Cortex of kidney (tissue), 1 donor: ENCODE results near the gene FARS2.

Experiments
- DNase-seq: peaks from one replicate; lab custom pipeline; 2025; lab: John Stamatoyannopoulos, UW

FARS2 gene

GRCh38 chr6:5287205-5287965 is 26.1 kb downstream of the FARS2 start:
- no peak for DNase-seq

- DNase-seq, result no peak
These were observed 26.6 kb downstream of the FARS2 start for GRCh38 chr6:5287966-5288297.

GRCh38 chr6:5290097-5290496 is 28.8 kb downstream of the FARS2 start:
- DNase-seq, result no peak

GRCh38 chr6:5290500-5290899 is 29.2 kb downstream of the FARS2 start:
- DNase-seq, result no peak

- no peak for DNase-seq
These were observed 30.8 kb downstream of the FARS2 start for GRCh38 chr6:5292154-5292553.

GRCh38 chr6:5293692-5294091 is 32.4 kb downstream of the FARS2 start:
- no peak for DNase-seq

- no peak for DNase-seq
These were observed 33.3 kb downstream of the FARS2 start for GRCh38 chr6:5294392-5295211.

GRCh38 chr6:5295623-5296022 is 34.3 kb downstream of the FARS2 start:
- no peak for DNase-seq

GRCh38 chr6:5300206-5300764 is 39.0 kb downstream of the FARS2 start:
- no peak for DNase-seq

GRCh38 chr6:5302220-5302946 is 41.1 kb downstream of the FARS2 start:
- no peak for DNase-seq

- no peak for DNase-seq
These were observed 41.8 kb downstream of the FARS2 start for GRCh38 chr6:5302995-5303622.

GRCh38 chr6:5303682-5304081 is 42.4 kb downstream of the FARS2 start:
- no peak for DNase-seq

- no peak for DNase-seq
These were observed 44.8 kb downstream of the FARS2 start for GRCh38 chr6:5305968-5306626.

- DNase-seq, result no peak
These were observed 45.7 kb downstream of the FARS2 start for GRCh38 chr6:5307058-5307457.

- DNase-seq, result no peak
These were observed 46.8 kb downstream of the FARS2 start for GRCh38 chr6:5308066-5308465.

GRCh38 chr6:5314191-5314865 is 53.0 kb downstream of the FARS2 start:
- no peak for DNase-seq

- no peak for DNase-seq
These were observed 54.6 kb downstream of the FARS2 start for GRCh38 chr6:5315881-5316280.

- no peak for DNase-seq
These were observed 55.6 kb downstream of the FARS2 start for GRCh38 chr6:5316951-5317350.

- no peak for DNase-seq
These were observed 57.4 kb downstream of the FARS2 start for GRCh38 chr6:5318617-5319272.

- DNase-seq, result no peak
These were observed 62.7 kb downstream of the FARS2 start for GRCh38 chr6:5323979-5324378.
